Measurements from ENCODE around the gene FGD2. TPM values are rescaled to one million over a fixed set of nuclear protein-coding genes. Genes with fewer than 3 reads are reported as not detected.

The FGD2 gene
- total RNA-seq, 1 experiment from 2014 or later: 0.10 TPM

- TF ChIP-seq ZBTB33 (IDR thresholded peaks at IDR 0.05; ENCODE audit: extremely low read depth, insufficient replicate concordance, low read length) (no peak), CBX3 (IDR thresholded peaks at IDR 0.05; ENCODE audit: low read depth) (no peak), ZFX (IDR thresholded peaks at IDR 0.05) (no peak), MAX (IDR thresholded peaks at IDR 0.05) (no peak), ZNF274 (IDR thresholded peaks at IDR 0.05; ENCODE audit: low read depth, low read length) (no peak), SRF (IDR thresholded peaks at IDR 0.05; ENCODE audit: low read depth) (no peak), TCF7L2 (IDR thresholded peaks at IDR 0.05; ENCODE audit: borderline replicate concordance, extremely low read depth, insufficient read depth, insufficient read length) (no peak)
Observed at GRCh38 chr6:37057128-37057471, 51.6 kb downstream of the FGD2 start (continued).

- Histone ChIP-seq H3K9me2 (ENCODE audit: insufficient read depth) (no peaks in the 10 kb centered on the region), H3K4me3 (replicated peaks in 1 of 2; ENCODE audit: low read depth in 1 of 2, low read length in 2 of 2) (no peak overlapping the region), H3K79me2 (ENCODE audit: insufficient read depth, low read length) (no peaks in the 10 kb centered on the region), H3K9me3 (ENCODE audit: control insufficient read depth in 1 of 2, insufficient read depth in 1 of 2, low read depth in 1 of 2, low read length in 2 of 2) (no peaks in the 10 kb centered on the region), H4K20me1 (ENCODE audit: insufficient read depth) (no peaks in the 10 kb centered on the region), H3K27ac (ENCODE audit: low read depth, low read length) (no peak overlapping the region), H2AFZ (ENCODE audit: low read depth, low read length, poor library complexity, severe bottlenecking) (no peak overlapping the region), H3K27me3 (ENCODE audit: insufficient read depth, low read length) (no peaks in the 10 kb centered on the region), H3K4me1 (ENCODE audit: control insufficient read depth in 1 of 2, insufficient read depth in 2 of 2, low read length in 2 of 2) (peaks cover 32 to 59% of the 10 kb centered on the region in 2 experiments), H3K36me3 (ENCODE audit: control insufficient read depth in 1 of 2, insufficient read depth in 2 of 2, low read length in 2 of 2) (no peaks in the 10 kb centered on the region), H3K4me2 (ENCODE audit: low read length) (peak overlapping the region; percentile 71), H3K9ac (ENCODE audit: low read length) (0 out of 2 replicates have a peak overlapping the region, but pooled peaks have one; percentile 6)
- POLR2A ChIA-PET: interaction anchor here (1.2 to 5.2 kb wide), 2 partner anchors 9 to 114 kb away, joined by 3 to 24 read pairs; partner anchors contain the start of gene PIM1
- DNase-seq (ENCODE audit: low read depth, low spot score): no peak
- no peak for ATAC-seq
- no TSS peak for BruUV-seq (replicated peaks)
- intact Hi-C loops (cut with micrococcal nuclease): no loop called here
- RAD21 ChIA-PET (ENCODE audit: low non-redundant PET in 1 of 2, low total read pairs in 2 of 2, uncharacterized antibody in 2 of 2, unreplicated experiment in 2 of 2): no interaction called here
- CTCF ChIA-PET: interaction anchor here (1.8 to 4.8 kb wide), 3 partner anchors 40 to 153 kb away, joined by 5 to 31 read pairs (median 9); partner anchors contain the start of gene PIM1
- TF ChIP-seq REST (IDR thresholded peaks at IDR 0.05; ENCODE audit: low read depth) (no peak), ZBTB33 (IDR thresholded peaks at IDR 0.05; ENCODE audit: extremely low read depth, insufficient replicate concordance, low read length) (no peak), ZNF274 (IDR thresholded peaks at IDR 0.05; ENCODE audit: low read depth, low read length) (no peak), CBX3 (IDR thresholded peaks at IDR 0.05; ENCODE audit: low read depth) (no peak), RAD21 (IDR thresholded peaks at IDR 0.05; ENCODE audit: low read depth) (no peak), MAX (IDR thresholded peaks at IDR 0.05) (no peak), SP1 (IDR thresholded peaks at IDR 0.05; ENCODE audit: low read depth) (no peak), EGR1 (IDR thresholded peaks at IDR 0.05; ENCODE audit: low read depth) (no peak), YY1 (IDR thresholded peaks at IDR 0.05; ENCODE audit: extremely low read depth, insufficient replicate concordance, low read depth, low read length) (no peak), CTCF (IDR thresholded peaks at IDR 0.05 in 2 of 3, conservative IDR thresholded peaks at IDR 0.05 in 1 of 3; ENCODE audit: borderline replicate concordance in 1 of 3, insufficient read depth in 1 of 3, low read depth in 2 of 3, low read length in 2 of 3) (no peak)
Observed at GRCh38 chr6:37057678-37058077, 52.2 kb downstream of the FGD2 start.
